CD4-positive, CD25-positive, alpha-beta regulatory T cell (primary cell): ENCODE results near the gene LBX2. TPM values are rescaled to one million over a fixed set of nuclear protein-coding genes. Genes with fewer than 3 reads are reported as not detected.

ENCODE experiments used
- ATAC-seq, 2 donors: fragments of 150-1000 bp; cut with Tn5 transposase; one replicate each; pipeline ENCODE4 v1.10.0; 2021; ENCODE audit warnings: low read depth in 2 of 2, moderate number of reproducible peaks in 2 of 2, moderate library complexity in 1 of 2
- DNase-seq, 3 donors: peaks; one replicate each; pipeline versions ENCODE4 v3.0.0 to v3.0.0-alpha.2; 2012 to 2022; ENCODE audit warnings: mixed read lengths in 1 of 3
- H3K27ac ChIP-seq: one replicate; pipeline ENCODE4 v1.7.0; 2013; ENCODE audit warnings: mild to moderate bottlenecking, low read length; ENCODE audit not compliant: insufficient read depth, poor library complexity, severe bottlenecking
- H3K27me3 ChIP-seq: one replicate; pipeline ENCODE4 v1.7.0; 2013; ENCODE audit warnings: low read length; ENCODE audit not compliant: control insufficient read depth, insufficient read depth
- H3K36me3 ChIP-seq: one replicate; pipeline ENCODE4 v1.7.0; 2013; ENCODE audit warnings: mild to moderate bottlenecking, low read length, moderate library complexity; ENCODE audit not compliant: control insufficient read depth, insufficient read depth
- H3K4me1 ChIP-seq: 2 replicates; pipeline ENCODE4 v1.7.0; 2013; ENCODE audit warnings: mild to moderate bottlenecking, low read length; ENCODE audit not compliant: insufficient read depth, control insufficient read depth, poor library complexity, severe bottlenecking
- H3K4me3 ChIP-seq: one replicate; pipeline ENCODE4 v1.7.0; 2013; ENCODE audit warnings: low read depth, mild to moderate bottlenecking, low read length, moderate library complexity
- H3K9me3 ChIP-seq, 2 experiments: 1 replicate in 1 of 2; 2 replicates in 1 of 2; pipeline ENCODE4 v1.7.0; 2013; ENCODE audit warnings: low read length in 2 of 2, mild to moderate bottlenecking in 1 of 2, moderate library complexity in 1 of 2; ENCODE audit not compliant: control insufficient read depth in 2 of 2
- H3K27ac Mint-ChIP-seq, 3 donors: one replicate each; pipeline ENCODE4 v1.8.0; 2020 to 2022; ENCODE audit warnings: mild to moderate bottlenecking in 3 of 3, mixed read lengths in 3 of 3, moderate library complexity in 2 of 3
- H3K27me3 Mint-ChIP-seq: one replicate; pipeline ENCODE4 v1.8.0; 2022; ENCODE audit warnings: mild to moderate bottlenecking, mixed read lengths
- H3K36me3 Mint-ChIP-seq: one replicate; pipeline ENCODE4 v1.8.0; 2020; ENCODE audit warnings: mixed read lengths
- H3K4me1 Mint-ChIP-seq, 4 donors: one replicate each; pipeline ENCODE4 v1.8.0; 2020 to 2022; ENCODE audit warnings: mixed read lengths in 4 of 4, mild to moderate bottlenecking in 1 of 4
- H3K4me3 Mint-ChIP-seq, 4 donors: one replicate each; pipeline ENCODE4 v1.8.0; 2020 to 2022; ENCODE audit warnings: mild to moderate bottlenecking in 4 of 4, mixed read lengths in 4 of 4, moderate library complexity in 3 of 4
- H3K9me3 Mint-ChIP-seq, 7 donors: one replicate each; pipeline ENCODE4 v1.8.0; 2020 to 2022; ENCODE audit warnings: mixed read lengths in 7 of 7, mild to moderate bottlenecking in 3 of 7, moderate library complexity in 2 of 7
- polyA plus RNA-seq, 4 donors: library from polyadenylated mRNA; unstranded; fragments of 300-500 nt; fragmentation: Illumina TruSeq; gene quantifications; one replicate each; pipeline ENCODE4 v1.2.3, GENCODE V29; 2021
- total RNA-seq: library from RNA; stranded (reverse); gene quantifications from one replicate; pipeline ENCODE4 v1.2.3, GENCODE V29; 2022

LBX2 gene
- total and polyA plus RNA-seq, 5 donors from 2014 or later = 0.16 to 0.40 TPM; not detected in 3

DNA sequence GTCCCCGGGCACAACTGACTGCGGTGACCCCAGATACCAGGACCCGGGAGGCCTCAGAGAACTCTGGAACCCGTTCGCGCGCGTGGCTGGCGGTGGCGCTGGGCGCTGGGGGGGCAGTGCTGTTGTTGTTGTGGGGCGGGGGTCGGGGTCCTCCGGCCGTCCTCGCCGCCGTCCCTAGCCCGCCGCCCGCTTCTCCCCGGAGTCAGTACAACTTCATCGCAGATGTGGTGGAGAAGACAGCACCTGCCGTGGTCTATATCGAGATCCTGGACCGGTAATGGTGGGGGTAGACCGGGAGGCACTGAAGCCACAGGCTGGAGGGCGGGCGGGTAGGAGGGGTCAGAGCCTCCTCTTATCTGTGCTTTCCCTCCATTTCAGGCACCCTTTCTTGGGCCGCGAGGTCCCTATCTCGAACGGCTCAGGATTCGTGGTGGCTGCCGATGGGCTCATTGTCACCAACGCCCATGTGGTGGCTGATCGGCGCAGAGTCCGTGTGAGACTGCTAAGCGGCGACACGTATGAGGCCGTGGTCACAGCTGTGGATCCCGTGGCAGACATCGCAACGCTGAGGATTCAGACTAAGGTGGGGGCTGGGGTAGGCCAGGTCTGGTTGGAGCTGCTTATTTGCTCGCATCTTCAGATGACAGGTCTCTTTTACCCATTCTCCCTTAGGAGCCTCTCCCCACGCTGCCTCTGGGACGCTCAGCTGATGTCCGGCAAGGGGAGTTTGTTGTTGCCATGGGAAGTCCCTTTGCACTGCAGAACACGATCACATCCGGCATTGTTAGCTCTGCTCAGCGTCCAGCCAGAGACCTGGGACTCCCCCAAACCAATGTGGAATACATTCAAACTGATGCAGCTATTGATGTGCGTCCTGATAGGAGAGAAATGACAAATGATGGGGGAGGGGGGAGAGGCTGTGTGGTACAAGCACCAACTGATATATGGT is 31.1 kb upstream of the LBX2 start:
- peaks cover 7 to 51% (median 30%) of the 10 kb centered on the region in 4 donors for H3K4me1 Mint-ChIP-seq
- H3K27ac Mint-ChIP-seq = peak overlapping the region; percentile 89 to 95 (median 94)
- H3K9me3 Mint-ChIP-seq = no peaks in the 10 kb centered on the region
- H3K27me3 ChIP-seq = no peaks in the 10 kb centered on the region
- DNase-seq (peak; percentile 31 to 60 (median 34)), ATAC-seq (peak; percentile 5 to 7)
- no peaks in the 10 kb centered on the region for H3K27me3 Mint-ChIP-seq
- H3K36me3 ChIP-seq = peaks cover 23% of the 10 kb centered on the region
- peak overlapping the region; percentile 89 for H3K27ac ChIP-seq
- no peaks in the 10 kb centered on the region for H3K9me3 ChIP-seq
- H3K4me3 Mint-ChIP-seq = peak overlapping the region; percentile 87 to 96 (median 94)
- H3K4me3 ChIP-seq = peak overlapping the region; percentile 75
- H3K36me3 Mint-ChIP-seq = peaks cover 37% of the 10 kb centered on the region
- H3K4me1 ChIP-seq = peaks cover 27% of the 10 kb centered on the region

DNA sequence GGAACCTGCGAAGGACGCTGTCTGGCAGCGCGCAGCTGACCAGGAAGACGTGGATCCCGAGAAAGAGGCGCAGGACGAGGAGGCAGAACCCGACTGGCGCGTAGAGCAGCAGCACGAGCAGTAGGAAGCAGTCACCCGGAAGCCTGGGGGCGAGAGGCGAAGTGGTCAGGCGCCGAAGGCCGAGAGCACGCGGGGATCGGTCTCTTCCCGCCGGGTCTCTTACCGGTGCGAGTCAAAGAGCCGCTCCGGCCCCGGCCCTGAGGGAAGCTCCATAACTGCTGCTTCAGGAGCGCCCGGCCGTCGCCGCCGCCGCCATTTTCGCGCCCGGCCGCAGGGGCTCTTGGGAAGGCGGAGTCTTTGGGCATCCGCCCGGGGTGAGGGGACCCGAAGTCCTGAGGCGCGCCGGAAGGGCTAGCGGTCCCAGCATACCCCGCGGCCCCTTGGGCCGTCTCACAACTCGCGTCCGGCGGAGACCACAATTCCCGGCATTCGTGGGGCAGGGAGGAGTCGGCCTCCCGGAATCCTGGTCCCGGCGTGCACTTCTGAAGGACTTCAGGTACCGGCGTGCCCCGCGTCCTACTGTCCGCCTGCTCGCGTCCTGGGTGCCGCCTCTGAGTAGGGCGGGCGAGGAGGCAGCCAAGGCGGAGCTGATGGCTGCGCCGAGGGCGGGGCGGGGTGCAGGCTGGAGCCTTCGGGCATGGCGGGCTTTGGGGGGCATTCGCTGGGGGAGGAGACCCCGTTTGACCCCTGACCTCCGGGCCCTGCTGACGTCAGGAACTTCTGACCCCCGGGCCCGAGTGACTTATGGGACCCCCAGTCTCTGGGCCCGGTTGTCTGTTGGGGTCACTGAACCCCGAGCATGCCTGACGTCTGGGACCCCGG is 30.2 kb upstream of the LBX2 start, which contains the start of the genes AUP1 and HTRA2:
Gene AUP1, minus strand, starts transcription at position 350 of the 882 bp plus-strand sequence. Its CDS starts 77 bp downstream, at position 273.
Gene HTRA2, plus strand, starts transcription at position 577 of the 882 bp plus-strand sequence. Its CDS starts 74 bp downstream, at position 651.
- peak within 1 kb of the TSS; percentile 92 to 95 (median 94) for H3K27ac Mint-ChIP-seq
- H3K4me1 ChIP-seq = peaks cover 27% of the 10 kb centered on the region
- H3K4me3 Mint-ChIP-seq = peak within 1 kb of the TSS; percentile 87 to 96 (median 94)
- H3K27me3 Mint-ChIP-seq = no peaks in the 10 kb centered on the region
- H3K27me3 ChIP-seq = no peaks in the 10 kb centered on the region
- H3K9me3 Mint-ChIP-seq = no peaks in the 10 kb centered on the region
- peaks cover 23% of the 10 kb centered on the region for H3K36me3 ChIP-seq
- peak; percentile 91 to 92 for ATAC-seq
- DNase-seq = peak; percentile 78 to 98 (median 88)
- H3K9me3 ChIP-seq = no peaks in the 10 kb centered on the region
- H3K4me1 Mint-ChIP-seq = peaks cover 7 to 51% (median 30%) of the 10 kb centered on the region in 4 donors
- H3K27ac ChIP-seq = peak within 1 kb of the TSS; percentile 89
- H3K36me3 Mint-ChIP-seq = peaks cover 37% of the 10 kb centered on the region
- peak within 1 kb of the TSS; percentile 75 for H3K4me3 ChIP-seq

DNA sequence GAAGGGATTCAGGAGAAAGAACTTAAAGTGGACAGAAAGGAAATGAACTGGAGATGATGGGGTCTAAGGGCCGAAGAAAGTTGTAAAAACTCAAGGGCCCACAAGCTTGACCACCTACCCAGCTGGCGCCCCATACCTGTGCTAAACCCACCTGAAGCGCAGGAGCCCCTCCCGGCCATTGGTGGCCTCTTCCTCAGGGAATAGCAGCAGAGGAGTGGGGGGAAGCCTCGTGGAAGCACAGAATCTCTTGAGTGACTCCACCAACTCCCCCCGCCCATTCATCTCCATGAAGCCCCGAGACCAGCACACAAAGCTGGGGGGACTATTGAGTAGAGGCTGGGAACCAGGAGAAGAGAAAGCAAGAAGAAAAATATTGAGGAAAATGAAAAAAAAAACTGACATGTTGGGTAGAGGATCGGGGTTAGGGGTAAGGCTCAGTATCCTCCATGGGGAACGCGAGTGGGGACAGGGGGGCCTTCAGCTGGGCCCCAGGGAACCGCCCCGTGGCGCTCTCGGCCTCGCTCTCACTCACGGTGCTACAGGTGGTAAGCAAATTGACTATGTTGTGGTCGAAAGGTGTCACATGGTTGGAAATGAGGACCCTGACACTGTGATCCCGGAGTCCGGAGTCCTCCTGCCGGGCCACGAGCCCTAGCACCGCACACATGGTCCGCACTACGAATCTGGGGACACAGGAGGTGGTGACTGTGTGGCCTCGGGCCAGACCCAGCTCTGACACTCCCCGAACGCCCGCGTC is 29.4 kb upstream of the LBX2 start:
- Histone ChIP-seq H3K4me3 (peak overlapping the region; percentile 69), H3K36me3 (peaks cover 23% of the 10 kb centered on the region), H3K9me3 (no peaks in the 10 kb centered on the region), H3K27me3 (no peaks in the 10 kb centered on the region), H3K4me1 (peaks cover 27% of the 10 kb centered on the region), H3K27ac (peak overlapping the region; percentile 89)
- H3K4me1 Mint-ChIP-seq = peaks cover 7 to 51% (median 30%) of the 10 kb centered on the region in 4 donors
- H3K27ac Mint-ChIP-seq = peak overlapping the region; percentile 92 to 95 (median 94)
- H3K4me3 Mint-ChIP-seq = peak overlapping the region; percentile 87 to 96 (median 94)
- no peaks in the 10 kb centered on the region for H3K9me3 Mint-ChIP-seq
- ATAC-seq (peak; percentile 1 to 2), DNase-seq (no peak)
- peaks cover 37% of the 10 kb centered on the region for H3K36me3 Mint-ChIP-seq
- H3K27me3 Mint-ChIP-seq = no peaks in the 10 kb centered on the region

DNA sequence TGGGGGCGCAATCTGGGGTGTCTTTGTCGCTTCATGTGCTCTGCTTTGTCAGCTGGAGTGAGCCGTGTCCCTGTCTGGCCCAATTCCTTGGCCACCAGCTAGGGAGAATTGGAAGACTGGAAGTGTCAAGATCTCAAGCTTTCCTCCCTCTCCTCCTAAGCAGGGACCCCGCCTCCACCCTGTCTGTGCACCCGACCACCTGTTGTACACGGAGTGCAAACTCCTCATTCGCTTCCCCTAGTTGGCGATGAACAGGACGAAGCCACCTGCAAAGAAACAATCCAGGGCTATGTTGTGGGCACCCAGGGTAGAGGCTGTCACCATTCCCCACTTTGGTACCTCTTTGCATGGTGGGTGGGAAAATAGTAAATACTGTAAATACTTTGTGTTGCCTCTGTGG is 28.3 kb upstream of the LBX2 start:
- Mint-ChIP-seq H3K36me3 (peaks cover 33% of the 10 kb centered on the region), H3K4me3 (peak overlapping the region; percentile 87 to 96 (median 94)), H3K27ac (peak overlapping the region; percentile 92 to 95 (median 94)), H3K9me3 (no peaks in the 10 kb centered on the region), H3K4me1 (peaks cover 7 to 51% (median 30%) of the 10 kb centered on the region in 4 donors), H3K27me3 (peaks cover 3% of the 10 kb centered on the region)
- Histone ChIP-seq H3K9me3 (no peaks in the 10 kb centered on the region), H3K36me3 (peaks cover 23% of the 10 kb centered on the region), H3K27me3 (no peaks in the 10 kb centered on the region), H3K4me1 (peaks cover 27% of the 10 kb centered on the region), H3K4me3 (no peak overlapping the region), H3K27ac (no peak overlapping the region)
- DNase-seq = no peak
- ATAC-seq = no peak

DNA sequence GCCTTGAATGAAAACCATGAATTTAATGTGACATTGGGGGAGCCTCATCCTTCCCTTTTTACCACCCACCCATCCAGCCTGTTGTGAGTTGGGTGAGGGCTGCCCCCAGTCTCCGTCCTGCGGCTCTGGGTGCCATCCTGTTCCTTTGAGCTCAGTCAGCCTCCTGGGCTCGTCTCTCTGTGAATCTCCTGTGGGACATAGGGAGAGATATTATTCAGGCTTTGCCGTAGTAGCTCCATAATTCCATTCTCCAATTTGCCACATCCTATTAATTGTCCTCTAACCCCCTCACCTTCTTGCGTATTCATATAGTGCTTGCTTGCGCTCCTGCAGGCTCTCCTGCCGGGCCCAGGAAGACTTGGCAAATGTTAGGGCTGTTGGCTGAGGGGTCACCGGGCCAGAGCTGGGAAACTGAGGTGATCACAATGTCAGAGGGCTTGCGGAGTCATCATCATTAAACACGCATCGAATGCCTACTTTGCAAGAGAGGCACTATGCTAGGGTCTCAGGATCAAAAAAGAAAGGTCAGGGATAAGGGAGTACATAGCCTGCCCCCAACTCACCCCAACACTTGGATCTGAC is 27.3 kb upstream of the LBX2 start:
- DNase-seq (no peak), ATAC-seq (no peak)
- Histone ChIP-seq H3K27me3 (no peaks in the 10 kb centered on the region), H3K4me3 (no peak overlapping the region), H3K27ac (no peak overlapping the region), H3K9me3 (no peaks in the 10 kb centered on the region), H3K36me3 (peaks cover 23% of the 10 kb centered on the region), H3K4me1 (peaks cover 26% of the 10 kb centered on the region)
- Mint-ChIP-seq H3K36me3 (peaks cover 27% of the 10 kb centered on the region), H3K27ac (no peak overlapping the region), H3K9me3 (no peaks in the 10 kb centered on the region), H3K4me1 (peaks cover 0 to 44% (median 23%) of the 10 kb centered on the region in 4 donors), H3K4me3 (peak overlapping the region in 3 of 4 donors; percentile 29 to 87 (median 81)), H3K27me3 (peaks cover 13% of the 10 kb centered on the region)

DNA sequence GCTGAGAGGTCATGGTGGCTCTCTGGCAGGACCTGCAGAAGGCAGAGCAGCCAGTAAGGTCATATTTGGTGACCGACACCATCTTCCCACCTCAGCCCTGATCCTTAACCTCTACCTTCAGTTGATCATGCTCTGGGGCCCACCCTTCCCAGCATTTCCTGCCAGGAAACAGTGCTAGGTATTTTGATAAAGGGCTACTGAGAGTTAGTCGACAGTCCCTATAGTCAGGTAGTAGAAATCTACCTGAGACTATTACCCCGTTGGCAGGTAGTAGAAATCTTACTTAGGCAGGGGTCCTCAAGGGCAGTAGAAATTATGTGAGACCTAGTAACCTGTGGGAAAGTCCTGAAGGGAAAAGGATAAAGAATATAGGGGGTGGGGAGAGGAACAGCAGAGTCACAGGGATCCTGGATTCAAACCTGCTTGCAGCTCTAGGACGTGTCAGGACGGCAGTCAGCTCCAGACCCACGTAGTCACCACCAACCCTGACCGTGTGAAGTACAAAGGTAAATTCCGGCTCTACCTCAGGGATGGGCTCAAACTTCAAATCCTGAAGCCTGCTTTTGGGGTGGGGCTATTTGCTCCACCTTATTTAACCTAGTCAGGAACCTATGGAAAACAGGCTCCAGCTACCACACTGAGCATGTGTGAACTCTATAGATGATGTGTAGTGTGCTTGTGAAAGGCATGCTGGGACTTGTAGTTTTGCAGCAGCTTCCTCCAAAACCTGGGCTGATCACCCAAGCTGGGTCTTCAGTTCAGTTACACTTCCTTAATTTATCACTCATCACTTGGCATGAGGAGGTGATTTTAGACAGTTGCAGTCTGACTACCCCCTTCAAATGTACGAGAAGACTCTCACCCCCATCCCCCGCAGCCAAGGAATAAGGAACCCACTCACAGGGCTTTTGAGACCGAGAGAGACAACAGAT is 26.6 kb upstream of the LBX2 start, which contains the start of gene DQX1:
Gene DQX1, minus strand, starts transcription at position 515 of the 932 bp plus-strand sequence. Its CDS starts 502 bp downstream, at position 13.
- peaks cover 20% of the 10 kb centered on the region for H3K27me3 Mint-ChIP-seq
- H3K9me3 ChIP-seq = no peaks in the 10 kb centered on the region
- H3K36me3 Mint-ChIP-seq = peaks cover 27% of the 10 kb centered on the region
- H3K27ac Mint-ChIP-seq = peak within 1 kb of the TSS in 2 of 3 donors; percentile 32 to 52
- no peak within 1 kb of the TSS for H3K27ac ChIP-seq
- peaks cover 0 to 37% (median 17%) of the 10 kb centered on the region in 4 donors for H3K4me1 Mint-ChIP-seq
- H3K4me3 Mint-ChIP-seq = peak within 1 kb of the TSS in 3 of 4 donors; percentile 29 to 87 (median 81)
- H3K27me3 ChIP-seq = no peaks in the 10 kb centered on the region
- DNase-seq (peak in 2 of 3 donors; percentile 40 to 66), ATAC-seq (no peak)
- H3K36me3 ChIP-seq = peaks cover 23% of the 10 kb centered on the region
- no peak within 1 kb of the TSS for H3K4me3 ChIP-seq
- H3K4me1 ChIP-seq = peaks cover 18% of the 10 kb centered on the region
- no peaks in the 10 kb centered on the region for H3K9me3 Mint-ChIP-seq
